Ishikawa (cell line): ENCODE data around the gene ST6GALNAC3.

Experiments
- CEBPB ChIP-seq: IDR thresholded peaks from 2 replicates; pipeline ENCODE4 v1.6.1; 2012
- CREB1 ChIP-seq: IDR thresholded peaks from 2 replicates; pipeline ENCODE4 v1.6.1; 2012; ENCODE audit warnings: low read depth
- EGR1 ChIP-seq: IDR thresholded peaks from 2 replicates; pipeline ENCODE4 v1.6.1; 2012
- EP300 ChIP-seq: IDR thresholded peaks from 2 replicates; pipeline ENCODE4 v1.6.1; 2012; ENCODE audit warnings: borderline replicate concordance
- FOXM1 ChIP-seq: IDR thresholded peaks from 2 replicates; pipeline ENCODE4 v1.6.1; 2012; ENCODE audit warnings: low read depth, borderline replicate concordance
- MAX ChIP-seq: IDR thresholded peaks from 2 replicates; pipeline ENCODE4 v1.6.1; 2012
- NFIC ChIP-seq: IDR thresholded peaks from 2 replicates; pipeline ENCODE4 v1.6.1; 2012
- RAD21 ChIP-seq: IDR thresholded peaks from 2 replicates; pipeline ENCODE4 v1.6.1; 2012; ENCODE audit warnings: low read depth
- REST ChIP-seq: IDR thresholded peaks from 2 replicates; pipeline ENCODE4 v1.6.1; 2012; ENCODE audit warnings: low read depth, mild to moderate bottlenecking
- TAF1 ChIP-seq: IDR thresholded peaks from 2 replicates; pipeline ENCODE4 v1.6.1; 2012; ENCODE audit warnings: low read depth, mild to moderate bottlenecking
- TCF12 ChIP-seq: IDR thresholded peaks from 2 replicates; pipeline ENCODE4 v1.6.1; 2012; ENCODE audit warnings: low read depth
- TEAD4 ChIP-seq: IDR thresholded peaks from 2 replicates; pipeline ENCODE4 v1.6.1; 2012
- USF1 ChIP-seq: IDR thresholded peaks from 2 replicates; pipeline ENCODE4 v1.6.1; 2012
- YY1 ChIP-seq: IDR thresholded peaks from 2 replicates; pipeline ENCODE4 v1.6.1; 2012; ENCODE audit warnings: low read depth
- ZBTB7A ChIP-seq: IDR thresholded peaks from 2 replicates; pipeline ENCODE4 v1.6.1; 2012; ENCODE audit warnings: low read depth

ST6GALNAC3 gene

GRCh38 chr1:76613886-76614285 is 539.3 kb downstream of the ST6GALNAC3 start:
- TF ChIP-seq YY1 = no peak
- no peak for TF ChIP-seq REST
- TF ChIP-seq MAX = no peak
- no peak for TF ChIP-seq USF1
- no peak for TF ChIP-seq EGR1
- TF ChIP-seq CEBPB = no peak
- TF ChIP-seq TEAD4 = no peak
- no peak for TF ChIP-seq TCF12
- no peak for TF ChIP-seq EP300
- TF ChIP-seq FOXM1 = no peak

- no peak for TF ChIP-seq EP300
- TF ChIP-seq FOXM1 = no peak
- no peak for TF ChIP-seq EGR1
- no peak for TF ChIP-seq NFIC
- no peak for TF ChIP-seq USF1
- no peak for TF ChIP-seq RAD21
- TF ChIP-seq YY1 = no peak
- no peak for TF ChIP-seq CREB1
- TF ChIP-seq CEBPB = no peak
- no peak for TF ChIP-seq MAX
- no peak for TF ChIP-seq REST
- TF ChIP-seq TCF12 = no peak
- no peak for TF ChIP-seq TAF1
- TF ChIP-seq ZBTB7A = no peak
- no peak for TF ChIP-seq TEAD4
Observed at GRCh38 chr1:76615253-76616035, 540.9 kb downstream of the ST6GALNAC3 start.

GRCh38 chr1:76620371-76620770 is 545.8 kb downstream of the ST6GALNAC3 start:
- TF ChIP-seq ZBTB7A (no peak), YY1 (no peak), TEAD4 (no peak), RAD21 (no peak), EGR1 (no peak), MAX (no peak), CEBPB (no peak), CREB1 (no peak), REST (no peak), TCF12 (no peak), EP300 (no peak), TAF1 (no peak), NFIC (no peak), USF1 (no peak), FOXM1 (no peak)
